HEK293T (cell line): Measurements from ENCODE around the gene SNIP1.

Experiments
- CTCF ChIA-PET: fragments of 350-600 bp; formaldehyde crosslinking; extraction: SDS; loops from one replicate; lab custom pipeline; 2021; ENCODE audit warnings: antibody characterized with exemption, inconsistent platforms; lab: Yijun Ruan, JAX
- POLR2A ChIA-PET: fragments of 350-600 bp; formaldehyde crosslinking; extraction: SDS; loops from one replicate; lab custom pipeline; 2020; ENCODE audit warnings: antibody characterized with exemption, inconsistent platforms; lab: Yijun Ruan, JAX
- DNase-seq: peaks from one replicate; pipeline ENCODE4 v3.0.0; 2012; ENCODE audit warnings: mixed read lengths; ENCODE audit errors: extremely low spot score
- ARNT ChIP-seq: fragments of 450-650 bp; IDR thresholded peaks from 2 replicates; pipeline ENCODE4 v1.6.1; 2017; ENCODE audit warnings: mild to moderate bottlenecking
- BHLHE40 ChIP-seq: fragments of 450-650 bp; IDR thresholded peaks from 2 replicates; pipeline ENCODE4 v1.6.1; 2016; ENCODE audit warnings: mild to moderate bottlenecking, moderate library complexity, borderline replicate concordance
- CTBP1 ChIP-seq: fragments of 450-650 bp; IDR thresholded peaks from 2 replicates; pipeline ENCODE4 v1.6.1; 2016; ENCODE audit warnings: borderline replicate concordance
- ELF4 ChIP-seq: fragments of 450-650 bp; IDR thresholded peaks from 2 replicates; pipeline ENCODE4 v1.6.1; 2017; ENCODE audit warnings: antibody characterized with exemption
- FOXA1 ChIP-seq: fragments of 450-650 bp; IDR thresholded peaks from 2 replicates; pipeline ENCODE4 v1.6.1; 2016; ENCODE audit warnings: mild to moderate bottlenecking
- FOXK2 ChIP-seq: fragments of 450-650 bp; IDR thresholded peaks from 2 replicates; pipeline ENCODE4 v1.6.1; 2016; ENCODE audit warnings: mild to moderate bottlenecking
- FOXM1 ChIP-seq: fragments of 450-650 bp; IDR thresholded peaks from 2 replicates; pipeline ENCODE4 v1.6.1; 2017; ENCODE audit warnings: mild to moderate bottlenecking, borderline replicate concordance
- HDGF ChIP-seq: fragments of 450-650 bp; IDR thresholded peaks from 2 replicates; pipeline ENCODE4 v1.6.1; 2017; ENCODE audit warnings: antibody characterized with exemption, borderline replicate concordance
- L3MBTL2 ChIP-seq: fragments of 450-650 bp; conservative IDR thresholded peaks from 2 replicates; pipeline ENCODE4 v1.6.1; 2016; ENCODE audit warnings: mild to moderate bottlenecking
- LEF1 ChIP-seq: fragments of 450-650 bp; IDR thresholded peaks from 2 replicates; pipeline ENCODE4 v1.6.1; 2017; ENCODE audit warnings: mild to moderate bottlenecking, borderline replicate concordance
- NFRKB ChIP-seq: fragments of 450-650 bp; IDR thresholded peaks from 2 replicates; pipeline ENCODE4 v1.6.1; 2016; ENCODE audit warnings: mild to moderate bottlenecking, moderate library complexity
- PKNOX1 ChIP-seq: fragments of 450-650 bp; IDR thresholded peaks from 2 replicates; pipeline ENCODE4 v1.6.1; 2016
- SP1 ChIP-seq: fragments of 450-650 bp; IDR thresholded peaks from 2 replicates; pipeline ENCODE4 v1.6.1; 2017
- SUZ12 ChIP-seq: fragments of 450-650 bp; IDR thresholded peaks from 2 replicates; pipeline ENCODE4 v1.6.1; 2016; ENCODE audit warnings: mild to moderate bottlenecking
- TARDBP ChIP-seq: fragments of 450-650 bp; IDR thresholded peaks from 2 replicates; pipeline ENCODE4 v1.6.1; 2016
- ZNF384 ChIP-seq: fragments of 450-650 bp; IDR thresholded peaks from 2 replicates; pipeline ENCODE4 v1.6.1; 2016

SNIP1 gene

DNA sequence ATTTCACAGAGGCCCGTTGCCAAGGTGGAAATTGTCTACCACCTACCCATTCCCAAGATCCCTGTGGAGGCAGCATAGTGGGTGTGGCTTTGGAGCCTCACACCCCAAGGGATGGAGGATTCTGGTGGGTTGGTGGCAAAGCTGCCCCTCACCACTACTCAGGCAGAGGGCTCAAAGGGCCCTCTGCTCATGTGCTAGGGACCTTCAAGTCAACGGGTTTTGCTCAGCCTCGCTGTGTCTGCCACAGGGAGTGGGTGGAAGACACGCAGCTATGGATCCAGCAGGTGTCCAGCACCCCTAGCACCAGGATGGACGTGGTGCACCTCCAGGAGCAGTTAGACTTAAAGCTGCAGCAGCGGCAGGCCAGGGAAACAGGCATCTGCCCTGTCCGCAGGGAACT, 5.0 kb upstream of the SNIP1 start:
- ChIA-PET POLR2A (no interaction called here), CTCF (no interaction called here)
- TF ChIP-seq LEF1: no peak
- TF ChIP-seq FOXK2: no peak
- TF ChIP-seq CTBP1: no peak
- no peak for TF ChIP-seq HDGF
- DNase-seq: no peak

DNA sequence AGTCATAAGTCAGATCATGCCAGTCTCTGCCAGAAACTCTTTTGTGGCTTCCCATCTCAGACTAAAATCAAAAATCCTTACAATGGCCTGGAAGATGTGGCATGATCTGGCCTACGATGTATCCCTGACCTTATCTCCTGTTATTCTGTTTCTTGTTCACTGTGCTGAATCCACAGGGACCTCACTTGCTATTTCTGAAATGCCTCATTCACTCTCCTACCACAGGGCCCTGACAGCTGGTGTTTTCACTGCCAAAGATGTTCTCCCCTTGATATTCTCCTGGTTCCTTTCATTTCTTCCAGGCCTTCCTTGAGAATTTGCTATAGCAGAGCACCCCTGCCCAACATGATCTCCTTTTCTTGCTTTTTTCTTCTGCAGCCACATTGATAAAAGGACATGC, 4.3 kb upstream of the SNIP1 start:
- no peak for DNase-seq
- ChIA-PET CTCF (no interaction called here), POLR2A (no interaction called here)

DNA sequence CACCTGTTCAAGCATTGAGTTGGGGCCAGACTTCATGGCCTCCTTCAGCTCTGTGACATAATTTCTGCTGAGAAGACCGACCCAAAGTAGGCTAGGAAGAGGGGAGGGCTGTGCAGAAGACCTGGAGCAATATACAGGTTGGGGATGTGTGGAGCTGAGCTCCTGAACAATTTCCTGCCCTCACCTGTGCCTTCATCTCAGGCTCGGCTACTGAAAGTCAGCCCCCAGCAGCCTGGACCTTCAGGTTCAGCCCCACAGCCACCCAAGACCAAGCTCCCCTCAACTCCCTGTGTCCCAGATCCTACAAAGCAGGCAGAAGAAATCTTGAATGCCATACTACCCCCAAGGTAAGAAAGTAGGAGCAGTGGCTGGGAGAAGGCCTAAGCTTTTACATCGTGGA, 3.3 kb upstream of the SNIP1 start:
- POLR2A ChIA-PET: interaction anchor here (1.0 kb wide), 1 partner anchor 133 kb away, joined by 3 read pairs; a partner anchor contains a TSS
- CTCF ChIA-PET: interaction anchor here (0.6 kb wide), 1 partner anchor 208 kb away, joined by 3 read pairs; no protein-coding TSS in a partner anchor
- no peak for DNase-seq
- TF ChIP-seq TARDBP (no peak), PKNOX1 (no peak), HDGF (no peak)

More for the DNA sequence above, 4.3 kb upstream of the SNIP1 start:
- TF ChIP-seq PKNOX1 (no peak), FOXK2 (no peak), BHLHE40 (no peak), ARNT (no peak), NFRKB (no peak), FOXA1 (no peak), SUZ12 (no peak), LEF1 (no peak), FOXM1 (no peak), ELF4 (no peak), HDGF (no peak), CTBP1 (no peak)

DNA sequence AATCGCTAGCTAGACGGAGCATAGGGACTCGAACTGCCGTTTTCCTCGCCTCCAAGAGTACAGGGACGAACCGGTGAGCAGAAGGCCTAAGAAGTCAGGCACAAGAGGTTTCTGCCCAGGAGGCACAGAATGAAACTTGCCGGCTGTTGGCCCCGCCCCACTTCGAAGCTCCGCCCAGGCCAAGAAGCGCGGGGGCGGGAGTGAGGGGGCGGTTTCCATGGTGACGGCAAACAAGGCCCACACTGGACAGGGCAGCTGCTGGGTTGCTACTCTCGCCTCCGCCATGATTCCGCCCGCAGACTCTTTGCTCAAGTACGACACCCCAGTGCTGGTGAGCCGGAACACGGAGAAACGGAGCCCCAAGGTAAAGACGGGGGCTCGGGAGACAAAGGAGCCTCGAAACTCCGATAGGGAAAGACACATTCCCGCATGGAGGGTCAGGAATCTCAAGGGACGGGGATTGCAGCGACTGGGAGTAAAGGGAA, 2.7 kb upstream of the SNIP1 start, which contains the start of gene DNALI1:
Gene DNALI1, plus strand, starts transcription at position 229 of the 485 bp plus-strand sequence. Its CDS starts 55 bp downstream, at position 284.
- peak; percentile 79 for DNase-seq
- CTCF ChIA-PET: interaction anchor here (0.6 kb wide), 1 partner anchor 208 kb away, joined by 3 read pairs; no protein-coding TSS in a partner anchor
- no peak for TF ChIP-seq FOXM1
- TF ChIP-seq ZNF384: no peak
- TF ChIP-seq SUZ12: no peak
- TF ChIP-seq FOXA1: no peak
- TF ChIP-seq CTBP1: no peak
- TF ChIP-seq L3MBTL2: no peak
- no peak for TF ChIP-seq NFRKB
- no peak for TF ChIP-seq HDGF
- no peak for TF ChIP-seq TARDBP
- TF ChIP-seq PKNOX1: no peak
- TF ChIP-seq SP1: no peak
- no peak for TF ChIP-seq ELF4
- TF ChIP-seq FOXK2: no peak
- POLR2A ChIA-PET: interaction anchor here (0.8 to 1.0 kb wide), 2 partner anchors 42 to 134 kb away, joined by 3 to 5 read pairs; partner anchors contain the start of gene MEAF6

GRCh38 chr1:37553598-37553926, 531 bp downstream of the SNIP1 start:
- TF ChIP-seq TARDBP (no peak), FOXK2 (no peak), ARNT (no peak), FOXA1 (no peak), SUZ12 (no peak), CTBP1 (no peak), ELF4 (no peak), LEF1 (no peak)
- no peak for DNase-seq
- ChIA-PET CTCF (no interaction called here), POLR2A (interaction anchor here (1.0 to 1.6 kb wide), 5 partner anchors 10 to 78 kb away, joined by 3 to 4 read pairs (median 3); partner anchors contain the start of gene GNL2)

DNA sequence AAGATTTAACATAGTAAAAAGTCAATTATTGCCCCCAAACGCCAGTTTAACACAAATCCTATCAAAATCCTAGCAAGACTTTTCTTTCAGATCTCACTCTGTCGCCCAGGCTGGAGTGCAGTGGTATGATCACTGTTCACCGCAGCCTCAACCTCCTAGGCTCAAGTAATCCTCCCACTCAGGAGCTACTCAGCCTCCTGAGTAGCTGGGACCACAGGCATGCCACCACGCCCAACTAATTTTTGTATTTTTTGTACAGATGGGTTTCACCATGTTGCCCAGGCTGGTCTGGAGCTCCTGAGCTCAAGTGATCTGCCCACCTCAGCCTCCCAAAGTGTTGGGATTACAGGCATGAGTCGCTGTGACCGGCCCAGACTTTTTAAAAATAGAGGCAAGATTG, 4.8 kb downstream of the SNIP1 start:
- TF ChIP-seq NFRKB: no peak
- no peak for TF ChIP-seq PKNOX1
- no peak for TF ChIP-seq SUZ12
- no peak for TF ChIP-seq HDGF
- TF ChIP-seq SP1: no peak
- TF ChIP-seq FOXM1: no peak
- TF ChIP-seq L3MBTL2: no peak
- TF ChIP-seq FOXA1: no peak
- no peak for TF ChIP-seq CTBP1
- no peak for TF ChIP-seq ELF4
- TF ChIP-seq ZNF384: no peak
- no peak for TF ChIP-seq ARNT
- no peak for TF ChIP-seq BHLHE40
- no peak for DNase-seq
- CTCF ChIA-PET: no interaction called here
- POLR2A ChIA-PET: no interaction called here
